Endothelial cell (in vitro differentiated cells): ENCODE measurements around the gene SLC25A41. TPM values are rescaled to one million over a fixed set of nuclear protein-coding genes. Genes with fewer than 3 reads are reported as not detected.

Source experiments
- DNase-seq: peaks from one replicate; pipeline ENCODE4 v3.0.0; 2021; ENCODE audit warnings: low spot score
- H3K27ac Mint-ChIP-seq: one replicate; pipeline ENCODE4 v1.8.0; 2021; ENCODE audit warnings: mixed read lengths, inconsistent platforms; ENCODE audit not compliant: unreplicated experiment
- H3K27me3 Mint-ChIP-seq: one replicate; pipeline ENCODE4 v1.8.0; 2021; ENCODE audit warnings: mild to moderate bottlenecking, moderate library complexity, mixed read lengths, inconsistent platforms; ENCODE audit not compliant: unreplicated experiment
- H3K36me3 Mint-ChIP-seq: one replicate; pipeline ENCODE4 v1.8.0; 2021; ENCODE audit warnings: mild to moderate bottlenecking, low read depth, mixed read lengths, inconsistent platforms; ENCODE audit not compliant: unreplicated experiment
- H3K4me1 Mint-ChIP-seq: one replicate; pipeline ENCODE4 v1.8.0; 2021; ENCODE audit warnings: mild to moderate bottlenecking, mixed read lengths, inconsistent platforms; ENCODE audit not compliant: unreplicated experiment
- H3K4me3 Mint-ChIP-seq: one replicate; pipeline ENCODE4 v1.8.0; 2021; ENCODE audit warnings: mild to moderate bottlenecking, mixed read lengths, inconsistent platforms; ENCODE audit not compliant: unreplicated experiment
- H3K9me3 Mint-ChIP-seq: one replicate; pipeline ENCODE4 v1.8.0; 2021; ENCODE audit warnings: mixed read lengths, inconsistent platforms; ENCODE audit not compliant: unreplicated experiment
- total RNA-seq: library from RNA; stranded (reverse); fragmentation: NEBNext Ultra II Directional; extraction: Animal tissue kit (Norgen Biotek cat#: 25700); gene quantifications from one replicate; pipeline ENCODE4 v1.2.1, GENCODE V29; 2021; ENCODE audit not compliant: unreplicated experiment
- TF ChIP-seq, protein P1 (sequence below): fragments of 200-600 bp; sonication (generic); IDR thresholded peaks from one replicate; pipeline ENCODE4 v1.5.0; 2021; ENCODE audit warnings: antibody characterized with exemption; ENCODE audit not compliant: unreplicated experiment

Gene SLC25A41
- total RNA-seq, 1 donor from 2014 or later = 0.23 TPM

DNA sequence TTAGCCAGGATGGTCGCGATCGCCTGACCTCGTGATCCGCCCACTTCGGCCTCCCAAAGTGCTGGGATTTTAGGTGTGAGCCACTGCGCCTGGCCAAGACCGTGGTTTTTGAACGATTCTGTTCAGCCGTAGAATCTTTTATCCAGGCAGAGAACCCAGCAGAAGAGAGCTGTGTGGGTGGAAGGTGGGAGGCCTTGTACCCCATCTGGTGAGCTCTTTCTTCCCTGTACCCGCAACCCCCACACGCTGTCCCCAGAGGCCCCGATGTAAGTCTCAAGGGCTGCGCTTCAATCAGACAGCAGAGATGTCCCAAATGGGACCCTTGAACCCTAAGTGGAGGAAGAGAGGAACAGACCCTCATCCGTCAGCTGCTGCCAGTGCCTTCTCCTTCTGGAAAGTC is 22.4 kb upstream of the SLC25A41 start:
- TF ChIP-seq, protein P1, sequence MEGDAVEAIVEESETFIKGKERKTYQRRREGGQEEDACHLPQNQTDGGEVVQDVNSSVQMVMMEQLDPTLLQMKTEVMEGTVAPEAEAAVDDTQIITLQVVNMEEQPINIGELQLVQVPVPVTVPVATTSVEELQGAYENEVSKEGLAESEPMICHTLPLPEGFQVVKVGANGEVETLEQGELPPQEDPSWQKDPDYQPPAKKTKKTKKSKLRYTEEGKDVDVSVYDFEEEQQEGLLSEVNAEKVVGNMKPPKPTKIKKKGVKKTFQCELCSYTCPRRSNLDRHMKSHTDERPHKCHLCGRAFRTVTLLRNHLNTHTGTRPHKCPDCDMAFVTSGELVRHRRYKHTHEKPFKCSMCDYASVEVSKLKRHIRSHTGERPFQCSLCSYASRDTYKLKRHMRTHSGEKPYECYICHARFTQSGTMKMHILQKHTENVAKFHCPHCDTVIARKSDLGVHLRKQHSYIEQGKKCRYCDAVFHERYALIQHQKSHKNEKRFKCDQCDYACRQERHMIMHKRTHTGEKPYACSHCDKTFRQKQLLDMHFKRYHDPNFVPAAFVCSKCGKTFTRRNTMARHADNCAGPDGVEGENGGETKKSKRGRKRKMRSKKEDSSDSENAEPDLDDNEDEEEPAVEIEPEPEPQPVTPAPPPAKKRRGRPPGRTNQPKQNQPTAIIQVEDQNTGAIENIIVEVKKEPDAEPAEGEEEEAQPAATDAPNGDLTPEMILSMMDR = no peak
- no peak overlapping the region for H3K27ac Mint-ChIP-seq
- H3K36me3 Mint-ChIP-seq = peaks cover 20% of the 10 kb centered on the region
- peaks cover 2% of the 10 kb centered on the region for H3K27me3 Mint-ChIP-seq
- no peak overlapping the region for H3K4me3 Mint-ChIP-seq
- no peak for DNase-seq
- H3K9me3 Mint-ChIP-seq = no peaks in the 10 kb centered on the region
- H3K4me1 Mint-ChIP-seq = peaks cover 7% of the 10 kb centered on the region

DNA sequence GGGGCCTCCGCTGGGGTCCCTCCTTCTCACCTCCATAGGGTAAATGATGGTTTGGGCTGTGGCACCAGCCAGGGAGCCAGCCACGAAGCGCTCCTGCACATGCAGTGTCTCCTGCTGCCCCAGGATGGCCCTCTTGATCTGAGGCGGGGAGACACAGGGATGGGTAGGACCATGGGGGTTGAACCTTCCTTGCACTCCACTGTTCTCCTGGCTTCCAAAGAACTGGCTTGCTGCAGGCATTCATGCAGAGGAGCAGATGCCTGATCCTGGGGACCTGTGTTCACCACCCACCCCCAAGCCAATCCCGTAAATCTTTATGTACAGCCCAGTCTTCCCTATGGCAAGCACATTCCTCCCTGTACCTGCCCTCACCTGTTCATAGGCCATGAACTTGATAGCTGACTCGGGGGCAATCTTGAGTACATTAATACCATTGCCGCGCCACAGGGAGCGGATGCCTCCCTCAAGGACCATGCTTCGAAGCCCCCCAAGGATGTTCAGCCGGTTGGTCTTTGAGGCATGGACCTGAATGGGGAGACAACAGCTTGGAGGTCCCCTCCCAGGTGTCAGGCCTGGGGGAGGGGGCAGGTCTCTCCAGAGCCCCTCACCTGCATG is 20.5 kb upstream of the SLC25A41 start:
- no peak overlapping the region for H3K4me3 Mint-ChIP-seq
- peaks cover 7% of the 10 kb centered on the region for H3K27me3 Mint-ChIP-seq
- H3K36me3 Mint-ChIP-seq = peaks cover 20% of the 10 kb centered on the region
- TF ChIP-seq, protein P1 = no peak
- DNase-seq = no peak
- no peaks in the 10 kb centered on the region for H3K9me3 Mint-ChIP-seq
- peaks cover 4% of the 10 kb centered on the region for H3K4me1 Mint-ChIP-seq
- H3K27ac Mint-ChIP-seq = no peak overlapping the region

DNA sequence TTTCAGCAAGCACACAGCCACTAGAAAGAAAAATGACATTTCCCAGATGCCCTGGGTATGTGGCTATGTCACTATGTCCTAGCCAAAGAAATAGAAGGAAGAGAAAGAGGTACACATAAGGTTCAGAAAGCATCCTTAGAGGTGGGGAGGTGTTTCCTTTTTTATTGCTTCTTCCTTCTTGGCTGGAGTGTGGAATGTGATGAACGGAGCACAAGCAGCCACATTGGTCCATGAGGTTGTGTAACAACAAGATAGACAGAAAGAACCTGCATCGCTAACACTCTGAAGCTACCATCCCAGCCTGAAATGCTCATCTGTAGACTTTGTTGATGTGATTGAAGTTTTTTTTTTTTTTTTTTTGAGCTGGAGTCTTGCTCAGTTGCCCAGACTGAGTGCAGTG is 19.3 kb upstream of the SLC25A41 start:
- H3K27me3 Mint-ChIP-seq = peaks cover 7% of the 10 kb centered on the region
- H3K36me3 Mint-ChIP-seq = peaks cover 20% of the 10 kb centered on the region
- no peaks in the 10 kb centered on the region for H3K9me3 Mint-ChIP-seq
- H3K4me3 Mint-ChIP-seq = no peak overlapping the region
- no peak overlapping the region for H3K27ac Mint-ChIP-seq
- DNase-seq = no peak
- no peaks in the 10 kb centered on the region for H3K4me1 Mint-ChIP-seq
- TF ChIP-seq, protein P1 = no peak

DNA sequence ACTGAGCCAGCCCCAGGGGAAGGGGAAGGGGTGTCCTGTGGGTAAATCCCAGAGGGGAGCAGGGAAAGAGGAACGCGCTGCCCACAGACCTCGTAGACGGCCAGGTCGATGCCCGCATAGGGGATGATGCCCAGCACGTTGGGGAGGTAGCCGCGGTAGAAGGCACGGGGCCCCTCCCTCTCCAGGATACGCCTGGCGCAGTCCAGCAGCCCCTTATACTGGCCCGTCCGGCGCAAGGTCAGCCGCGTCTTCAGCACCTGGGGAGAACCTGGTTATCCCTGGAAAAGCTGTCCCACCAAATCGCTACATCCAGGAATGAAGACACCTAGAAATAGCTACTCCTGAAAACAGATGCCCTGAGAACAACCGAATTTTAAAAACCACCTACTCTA is 18.7 kb upstream of the SLC25A41 start:
- Mint-ChIP-seq H3K27ac (no peak overlapping the region), H3K27me3 (peaks cover 4% of the 10 kb centered on the region), H3K4me3 (no peak overlapping the region), H3K4me1 (no peaks in the 10 kb centered on the region), H3K36me3 (peaks cover 20% of the 10 kb centered on the region), H3K9me3 (no peaks in the 10 kb centered on the region)
- TF ChIP-seq, protein P1 = no peak
- no peak for DNase-seq

DNA sequence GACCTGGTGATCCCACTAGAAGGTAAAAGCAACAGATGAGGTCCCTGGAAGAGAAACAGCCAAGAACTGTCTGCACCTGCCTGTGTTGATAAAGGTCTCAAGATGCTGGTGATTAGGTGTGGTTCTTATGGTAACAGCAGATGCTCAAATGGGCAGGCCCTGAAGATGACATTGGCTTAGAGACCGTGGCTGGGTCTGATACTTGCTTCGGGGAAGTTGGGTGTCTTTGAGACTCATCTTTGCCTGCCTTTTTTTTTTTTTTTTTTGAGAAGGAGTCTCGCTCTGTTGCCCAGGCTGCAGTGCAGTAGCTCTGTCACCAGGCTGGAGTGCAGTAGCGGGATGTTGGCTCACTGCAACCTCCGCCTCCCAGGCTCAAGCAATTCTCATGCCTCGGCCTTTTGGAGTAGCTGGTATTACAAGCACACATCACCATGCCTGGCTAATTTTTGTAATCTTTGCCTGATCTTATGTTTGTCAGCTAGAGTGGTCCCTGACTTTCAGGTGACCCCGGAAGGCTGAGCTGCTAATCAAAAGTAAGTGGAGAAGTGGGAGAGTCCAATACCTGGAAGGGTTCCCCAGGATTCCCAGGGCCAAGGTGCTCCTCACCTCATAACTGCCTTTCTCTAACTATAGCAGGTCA is 18.1 kb upstream of the SLC25A41 start:
- H3K36me3 Mint-ChIP-seq = peaks cover 20% of the 10 kb centered on the region
- H3K27me3 Mint-ChIP-seq = peaks cover 4% of the 10 kb centered on the region
- TF ChIP-seq, protein P1 = no peak
- H3K4me3 Mint-ChIP-seq = no peak overlapping the region
- no peaks in the 10 kb centered on the region for H3K9me3 Mint-ChIP-seq
- H3K27ac Mint-ChIP-seq = no peak overlapping the region
- no peak for DNase-seq
- H3K4me1 Mint-ChIP-seq = no peaks in the 10 kb centered on the region
